Measurements from ENCODE around the gene EIF2B4. TPM values are rescaled to one million over a fixed set of nuclear protein-coding genes. Genes with fewer than 3 reads are reported as not detected.

Gene EIF2B4
- total and polyA plus RNA-seq, 10 donors, result 26.5 to 58.1 (median 30.6) TPM

DNA sequence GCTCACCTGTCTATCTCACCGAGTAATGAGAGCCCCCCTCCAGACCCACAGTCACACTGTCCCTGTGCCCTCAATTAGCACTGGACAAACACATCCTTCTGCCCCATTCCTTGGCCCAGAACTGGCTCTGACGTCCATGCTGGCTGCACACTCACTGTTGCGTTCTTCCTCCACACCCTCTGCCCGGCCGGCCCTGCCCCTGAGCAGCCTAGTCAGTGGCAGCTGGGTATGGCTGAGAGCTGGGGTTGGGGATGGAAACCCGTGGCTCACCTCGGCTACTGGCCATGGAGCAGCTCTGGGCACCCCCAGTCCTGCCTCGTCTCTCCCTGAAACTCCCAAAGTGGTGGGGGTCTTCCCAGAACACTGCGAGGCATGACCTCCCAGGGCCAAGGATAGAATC is 55.4 kb downstream of the EIF2B4 start:
- Histone ChIP-seq H3K4me3 (no peak overlapping the region), H3K27ac (no peak overlapping the region), H3K4me1 (no peaks in the 10 kb centered on the region), H3K36me3 (peaks cover 0 to 83% (median 15%) of the 10 kb centered on the region in 6 donors), H3K9me3 (no peaks in the 10 kb centered on the region), H3K27me3 (replicated peaks in 1 of 7) (no peaks in the 10 kb centered on the region)
- intact Hi-C loops (cut with DNase I; ENCODE audit: low total_unique reads), result no loop called here
- DNase-seq, result peak; percentile 56
- TF ChIP-seq POLR2AphosphoS5 (IDR thresholded peaks at IDR 0.05), result peak in 1 of 3 donors; percentile 32
- TF ChIP-seq, protein P1, sequence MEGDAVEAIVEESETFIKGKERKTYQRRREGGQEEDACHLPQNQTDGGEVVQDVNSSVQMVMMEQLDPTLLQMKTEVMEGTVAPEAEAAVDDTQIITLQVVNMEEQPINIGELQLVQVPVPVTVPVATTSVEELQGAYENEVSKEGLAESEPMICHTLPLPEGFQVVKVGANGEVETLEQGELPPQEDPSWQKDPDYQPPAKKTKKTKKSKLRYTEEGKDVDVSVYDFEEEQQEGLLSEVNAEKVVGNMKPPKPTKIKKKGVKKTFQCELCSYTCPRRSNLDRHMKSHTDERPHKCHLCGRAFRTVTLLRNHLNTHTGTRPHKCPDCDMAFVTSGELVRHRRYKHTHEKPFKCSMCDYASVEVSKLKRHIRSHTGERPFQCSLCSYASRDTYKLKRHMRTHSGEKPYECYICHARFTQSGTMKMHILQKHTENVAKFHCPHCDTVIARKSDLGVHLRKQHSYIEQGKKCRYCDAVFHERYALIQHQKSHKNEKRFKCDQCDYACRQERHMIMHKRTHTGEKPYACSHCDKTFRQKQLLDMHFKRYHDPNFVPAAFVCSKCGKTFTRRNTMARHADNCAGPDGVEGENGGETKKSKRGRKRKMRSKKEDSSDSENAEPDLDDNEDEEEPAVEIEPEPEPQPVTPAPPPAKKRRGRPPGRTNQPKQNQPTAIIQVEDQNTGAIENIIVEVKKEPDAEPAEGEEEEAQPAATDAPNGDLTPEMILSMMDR (IDR thresholded peaks at IDR 0.05 in 8 of 11, conservative IDR thresholded peaks at IDR 0.05 in 3 of 11), result no peak
- 88 to 100% (median 92%) methylated on average over 7 to 9 of the region's 9 CpGs for WGBS, 5 donors

Other genes with a start within 250 kb of the EIF2B4 start
- 1 to 10 TPM in 1 of 7 donors, under 1 TPM in 5, not detected in 1; 0.38 to 1.6 (median 0.58) TPM for gene ABHD1, start 246.5 kb downstream of the EIF2B4 start, total RNA-seq
- gene ABHD1, start 246.5 kb downstream of the EIF2B4 start, polyA plus RNA-seq, result under 1 TPM; 0.42 to 0.80 (median 0.71) TPM
- gene PREB, start 235.7 kb downstream of the EIF2B4 start, total RNA-seq, result 10 to 100 TPM; 43.9 to 75.0 (median 50.2) TPM
- 10 to 100 TPM; 42.8 to 56.0 (median 44.3) TPM for gene PREB, start 235.7 kb downstream of the EIF2B4 start, polyA plus RNA-seq
- gene PRR30, start 230.9 kb downstream of the EIF2B4 start, total RNA-seq, result not detected
- not detected for gene PRR30, start 230.9 kb downstream of the EIF2B4 start, polyA plus RNA-seq
- gene TCF23, start 221.3 kb downstream of the EIF2B4 start, total RNA-seq, result 10 to 100 TPM in 1 of 7 donors, 1 to 10 TPM in 6; 1.8 to 14.8 (median 3.2) TPM
- under 1 TPM; 0.27 to 0.93 (median 0.30) TPM for gene TCF23, start 221.3 kb downstream of the EIF2B4 start, polyA plus RNA-seq
- gene ATRAID, start 158.3 kb downstream of the EIF2B4 start, total RNA-seq, result 100 to 1,000 TPM in 3 of 7 donors, 10 to 100 TPM in 4; 59.2 to 300 (median 92.8) TPM
- 100 to 1,000 TPM in 2 of 3 donors, 10 to 100 TPM in 1; 85.1 to 131 (median 116) TPM for gene ATRAID, start 158.3 kb downstream of the EIF2B4 start, polyA plus RNA-seq
- 10 to 100 TPM; 19.4 to 33.3 (median 23.2) TPM for gene SLC5A6, start 158.1 kb downstream of the EIF2B4 start, total RNA-seq
- 10 to 100 TPM; 11.9 to 15.4 (median 15.3) TPM for gene SLC5A6, start 158.1 kb downstream of the EIF2B4 start, polyA plus RNA-seq
- gene CAD, start 153.0 kb downstream of the EIF2B4 start, total RNA-seq, result 10 to 100 TPM; 20.9 to 38.8 (median 30.3) TPM
- 10 to 100 TPM; 10.9 to 18.3 (median 14.2) TPM for gene CAD, start 153.0 kb downstream of the EIF2B4 start, polyA plus RNA-seq
- under 1 TPM in 2 of 7 donors, not detected in 5; 0.32 to 0.34 TPM for gene SLC30A3, start 107.3 kb downstream of the EIF2B4 start, total RNA-seq
- gene SLC30A3, start 107.3 kb downstream of the EIF2B4 start, polyA plus RNA-seq, result under 1 TPM; 0.05 to 0.16 (median 0.07) TPM
- gene DNAJC5G, start 94.9 kb downstream of the EIF2B4 start, total RNA-seq, result not detected
- not detected for gene DNAJC5G, start 94.9 kb downstream of the EIF2B4 start, polyA plus RNA-seq
- gene TRIM54, start 87.9 kb downstream of the EIF2B4 start, total RNA-seq, result 1 to 10 TPM in 1 of 7 donors, under 1 TPM in 5, not detected in 1; 0.23 to 3.1 (median 0.48) TPM
- under 1 TPM; 0.22 to 0.77 (median 0.49) TPM for gene TRIM54, start 87.9 kb downstream of the EIF2B4 start, polyA plus RNA-seq
- gene UCN, start 61.9 kb downstream of the EIF2B4 start, total RNA-seq, result 1 to 10 TPM; 1.9 to 3.9 (median 2.4) TPM
- gene UCN, start 61.9 kb downstream of the EIF2B4 start, polyA plus RNA-seq, result 1 to 10 TPM; 2.5 to 4.4 (median 3.4) TPM
- gene MPV17, start 47.2 kb downstream of the EIF2B4 start, total RNA-seq, result 100 to 1,000 TPM in 1 of 7 donors, 10 to 100 TPM in 6; 58.0 to 101 (median 73.9) TPM
- gene MPV17, start 47.2 kb downstream of the EIF2B4 start, polyA plus RNA-seq, result 10 to 100 TPM; 78.8 to 83.1 (median 81.7) TPM
- gene GTF3C2, start 13.6 kb downstream of the EIF2B4 start, total RNA-seq, result 10 to 100 TPM; 56.8 to 73.8 (median 61.9) TPM
- 10 to 100 TPM; 27.5 to 39.1 (median 37.1) TPM for gene GTF3C2, start 13.6 kb downstream of the EIF2B4 start, polyA plus RNA-seq
- 100 to 1,000 TPM; 102 to 140 (median 118) TPM for gene SNX17, start 278 bp upstream of the EIF2B4 start, total RNA-seq
- gene SNX17, start 278 bp upstream of the EIF2B4 start, polyA plus RNA-seq, result 100 to 1,000 TPM in 1 of 3 donors, 10 to 100 TPM in 2; 84.9 to 128 (median 86.5) TPM
- 10 to 100 TPM; 13.6 to 20.2 (median 17.7) TPM for gene ZNF513, start 10.4 kb upstream of the EIF2B4 start, total RNA-seq
- 10 to 100 TPM; 14.2 to 29.0 (median 26.7) TPM for gene ZNF513, start 10.4 kb upstream of the EIF2B4 start, polyA plus RNA-seq
- 10 to 100 TPM; 44.9 to 59.3 (median 49.9) TPM for gene PPM1G, start 39.3 kb upstream of the EIF2B4 start, total RNA-seq
- gene PPM1G, start 39.3 kb upstream of the EIF2B4 start, polyA plus RNA-seq, result 10 to 100 TPM; 36.0 to 51.2 (median 45.0) TPM
- 10 to 100 TPM; 57.8 to 82.0 (median 68.2) TPM for gene NRBP1, start 58.3 kb upstream of the EIF2B4 start, total RNA-seq
- gene NRBP1, start 58.3 kb upstream of the EIF2B4 start, polyA plus RNA-seq, result 10 to 100 TPM; 41.8 to 52.9 (median 42.5) TPM
- gene KRTCAP3, start 72.0 kb upstream of the EIF2B4 start, total RNA-seq, result 1 to 10 TPM in 6 of 7 donors, not detected in 1; 2.2 to 5.4 (median 3.3) TPM
- gene KRTCAP3, start 72.0 kb upstream of the EIF2B4 start, polyA plus RNA-seq, result 1 to 10 TPM; 2.5 to 5.7 (median 4.5) TPM
- 10 to 100 TPM; 25.1 to 44.3 (median 34.5) TPM for gene IFT172, start 119.4 kb upstream of the EIF2B4 start, total RNA-seq
- 10 to 100 TPM; 14.4 to 48.4 (median 36.1) TPM for gene IFT172, start 119.4 kb upstream of the EIF2B4 start, polyA plus RNA-seq
- 10 to 100 TPM in 2 of 7 donors, 1 to 10 TPM in 5; 2.6 to 10.9 (median 8.1) TPM for gene FNDC4, start 124.9 kb upstream of the EIF2B4 start, total RNA-seq
- 1 to 10 TPM; 3.3 to 7.9 (median 4.2) TPM for gene FNDC4, start 124.9 kb upstream of the EIF2B4 start, polyA plus RNA-seq
- 1 to 10 TPM in 6 of 7 donors, under 1 TPM in 1; 0.33 to 6.7 (median 3.3) TPM for gene GCKR, start 126.5 kb upstream of the EIF2B4 start, total RNA-seq
- gene GCKR, start 126.5 kb upstream of the EIF2B4 start, polyA plus RNA-seq, result 1 to 10 TPM in 2 of 3 donors, under 1 TPM in 1; 0.59 to 3.4 (median 3.3) TPM
- gene ZNF512, start 212.7 kb upstream of the EIF2B4 start, total RNA-seq, result 10 to 100 TPM; 31.6 to 61.8 (median 38.4) TPM
- 10 to 100 TPM; 16.7 to 17.5 (median 17.2) TPM for gene ZNF512, start 212.7 kb upstream of the EIF2B4 start, polyA plus RNA-seq